ENCODE data around the gene SPON1. TPM values are rescaled to one million over a fixed set of nuclear protein-coding genes. Genes with fewer than 3 reads are reported as not detected.

Gene SPON1
- total and polyA plus RNA-seq, 12 donors, result 2.7 to 116 (median 34.4) TPM

DNA sequence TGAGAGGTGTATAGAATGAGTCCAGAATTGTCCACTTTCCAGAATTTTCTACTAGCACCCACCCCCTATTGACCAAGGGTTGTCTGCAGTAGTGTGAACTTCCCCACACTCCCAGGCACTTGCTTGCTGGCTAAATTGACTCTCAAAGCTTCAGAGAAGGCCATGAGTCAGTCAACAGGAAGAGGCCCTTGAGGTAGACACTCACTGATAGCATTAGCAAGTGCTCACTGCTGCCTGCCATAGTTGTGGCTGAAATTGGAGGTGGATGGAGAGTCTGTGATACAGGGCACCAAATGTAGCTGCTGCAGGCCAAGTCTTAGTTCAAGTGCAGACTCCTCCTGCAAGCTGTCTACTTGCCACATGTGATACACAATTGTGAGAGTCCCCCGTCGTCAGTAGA is 156.8 kb downstream of the SPON1 start:
- intact Hi-C loops (cut with DNase I), result no loop called here
- TF ChIP-seq, protein P1, sequence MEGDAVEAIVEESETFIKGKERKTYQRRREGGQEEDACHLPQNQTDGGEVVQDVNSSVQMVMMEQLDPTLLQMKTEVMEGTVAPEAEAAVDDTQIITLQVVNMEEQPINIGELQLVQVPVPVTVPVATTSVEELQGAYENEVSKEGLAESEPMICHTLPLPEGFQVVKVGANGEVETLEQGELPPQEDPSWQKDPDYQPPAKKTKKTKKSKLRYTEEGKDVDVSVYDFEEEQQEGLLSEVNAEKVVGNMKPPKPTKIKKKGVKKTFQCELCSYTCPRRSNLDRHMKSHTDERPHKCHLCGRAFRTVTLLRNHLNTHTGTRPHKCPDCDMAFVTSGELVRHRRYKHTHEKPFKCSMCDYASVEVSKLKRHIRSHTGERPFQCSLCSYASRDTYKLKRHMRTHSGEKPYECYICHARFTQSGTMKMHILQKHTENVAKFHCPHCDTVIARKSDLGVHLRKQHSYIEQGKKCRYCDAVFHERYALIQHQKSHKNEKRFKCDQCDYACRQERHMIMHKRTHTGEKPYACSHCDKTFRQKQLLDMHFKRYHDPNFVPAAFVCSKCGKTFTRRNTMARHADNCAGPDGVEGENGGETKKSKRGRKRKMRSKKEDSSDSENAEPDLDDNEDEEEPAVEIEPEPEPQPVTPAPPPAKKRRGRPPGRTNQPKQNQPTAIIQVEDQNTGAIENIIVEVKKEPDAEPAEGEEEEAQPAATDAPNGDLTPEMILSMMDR (IDR thresholded peaks at IDR 0.05), result no peak
- no peak for TF ChIP-seq POLR2A (IDR thresholded peaks at IDR 0.05)
- Histone ChIP-seq H3K36me3 (replicated peaks in 1 of 2) (no peaks in the 10 kb centered on the region), H3K27ac (no peak overlapping the region), H3K4me1 (replicated peaks in 1 of 2) (no peaks in the 10 kb centered on the region), H3K9me3 (replicated peaks in 1 of 3) (no peaks in the 10 kb centered on the region), H3K4me3 (no peak overlapping the region), H3K27me3 (no peaks in the 10 kb centered on the region)
- DNase-seq, result no peak
- 83 to 96% (median 93%) methylated on average over 2 of the region's 2 CpGs for WGBS, 4 donors

DNA sequence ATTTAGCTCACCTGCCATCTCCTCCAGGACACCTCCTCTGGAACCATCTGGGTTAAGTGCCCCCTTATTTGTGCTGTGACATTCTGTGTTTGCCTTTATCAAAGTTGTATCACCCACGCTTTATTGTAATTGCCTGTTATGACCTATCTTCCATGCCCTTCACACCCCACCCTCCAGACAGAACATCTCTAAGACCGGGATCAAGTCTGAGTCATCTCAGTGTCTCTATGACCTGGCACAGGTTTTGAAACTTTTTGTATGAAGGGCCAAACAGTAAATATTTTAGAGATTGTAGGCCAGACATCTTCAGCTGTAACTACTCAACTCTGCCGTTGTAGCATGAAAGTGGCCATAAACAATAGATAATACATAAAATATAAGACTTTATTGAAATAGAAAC is 161.8 kb downstream of the SPON1 start:
- DNase-seq, result no peak
- intact Hi-C loops (cut with DNase I), result no loop called here
- H3K36me3 ChIP-seq (replicated peaks in 1 of 2), result no peaks in the 10 kb centered on the region
- 66 to 74% (median 70%) methylated on average over 3 of the region's 3 CpGs for WGBS, 4 donors
- H3K9me3 ChIP-seq (replicated peaks in 1 of 3), result no peaks in the 10 kb centered on the region
- H3K27me3 ChIP-seq, result no peaks in the 10 kb centered on the region
- TF ChIP-seq POLR2A (IDR thresholded peaks at IDR 0.05), result no peak
- TF ChIP-seq, protein P1 (IDR thresholded peaks at IDR 0.05), result no peak
- H3K27ac ChIP-seq, result no peak overlapping the region
- no peak overlapping the region for H3K4me3 ChIP-seq
- H3K4me1 ChIP-seq (replicated peaks in 1 of 2), result no peaks in the 10 kb centered on the region

DNA sequence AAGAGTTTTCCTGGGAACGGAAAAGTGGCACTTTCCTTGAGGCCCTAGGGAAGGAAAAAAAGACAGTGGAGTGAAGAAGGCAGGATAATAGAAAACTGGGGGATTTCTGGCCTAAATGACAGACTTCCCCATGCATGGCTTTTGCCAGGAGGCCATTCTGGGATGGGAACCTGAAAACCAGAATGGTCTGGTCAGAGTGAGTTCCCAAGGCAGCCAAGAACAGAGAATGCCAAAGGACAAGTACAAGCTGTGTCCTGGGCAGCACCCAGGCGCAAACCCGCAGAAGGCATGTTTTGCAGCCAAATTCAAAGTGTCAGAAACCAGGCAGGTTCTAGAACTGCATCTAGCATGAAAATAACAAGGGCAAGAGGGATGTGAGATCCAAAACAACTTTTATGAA is 162.4 kb downstream of the SPON1 start:
- WGBS, 4 donors, result 89 to 98% (median 95%) methylated on average over 3 of the region's 3 CpGs
- H3K27me3 ChIP-seq, result no peaks in the 10 kb centered on the region
- intact Hi-C loops (cut with DNase I), result no loop called here

DNA sequence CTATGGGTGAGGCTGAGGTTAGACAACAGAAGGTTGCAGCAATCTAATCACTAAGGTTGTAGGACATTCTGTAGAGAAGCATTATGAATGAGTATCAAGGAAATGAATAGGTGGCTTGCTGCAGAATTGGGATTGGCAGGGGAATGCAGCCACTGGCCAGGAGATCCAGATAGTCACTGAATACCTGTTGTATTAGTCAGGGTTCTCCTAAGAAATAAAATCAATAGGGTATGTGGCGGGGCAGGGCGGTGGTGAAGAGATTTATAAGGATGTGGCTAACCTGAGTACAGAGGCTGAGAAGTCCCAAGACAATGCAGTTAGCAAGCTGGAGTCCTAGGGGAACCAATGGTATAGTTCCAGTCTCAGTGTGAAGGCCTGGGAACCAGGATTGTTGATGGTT is 163.0 kb downstream of the SPON1 start:
- no peak overlapping the region for H3K4me3 ChIP-seq
- H3K9me3 ChIP-seq (replicated peaks in 1 of 3), result no peaks in the 10 kb centered on the region
- no peak overlapping the region for H3K27ac ChIP-seq
- no peak for DNase-seq
- intact Hi-C loops (cut with DNase I), result no loop called here
- 94 to 99% (median 98%) methylated on average over 2 of the region's 2 CpGs for WGBS, 4 donors
- no peaks in the 10 kb centered on the region for H3K36me3 ChIP-seq (replicated peaks in 1 of 2)
- H3K4me1 ChIP-seq (replicated peaks in 1 of 2), result no peaks in the 10 kb centered on the region
- TF ChIP-seq, protein P1 (IDR thresholded peaks at IDR 0.05), result no peak
- no peak for TF ChIP-seq POLR2A (IDR thresholded peaks at IDR 0.05)
- H3K27me3 ChIP-seq, result no peaks in the 10 kb centered on the region

More for the DNA sequence above, 162.4 kb downstream of the SPON1 start:
- Histone ChIP-seq H3K36me3 (replicated peaks in 1 of 2) (no peaks in the 10 kb centered on the region), H3K4me3 (no peak overlapping the region), H3K27ac (no peak overlapping the region), H3K9me3 (replicated peaks in 1 of 3) (no peaks in the 10 kb centered on the region), H3K4me1 (replicated peaks in 1 of 2) (no peaks in the 10 kb centered on the region)
- TF ChIP-seq, protein P1 (IDR thresholded peaks at IDR 0.05), result no peak
- no peak for TF ChIP-seq POLR2A (IDR thresholded peaks at IDR 0.05)
- DNase-seq, result no peak
